CD4-positive, alpha-beta T cell treated with Interleukin-12 subunit alpha and Interleukin-12 subunit beta, for 1 hour (primary cell): ENCODE measurements around the gene CTDSP2.

Experiments
- DNase-seq: peaks from one replicate; pipeline ENCODE4 v3.0.0-alpha.2; 2020

CTDSP2 gene

DNA sequence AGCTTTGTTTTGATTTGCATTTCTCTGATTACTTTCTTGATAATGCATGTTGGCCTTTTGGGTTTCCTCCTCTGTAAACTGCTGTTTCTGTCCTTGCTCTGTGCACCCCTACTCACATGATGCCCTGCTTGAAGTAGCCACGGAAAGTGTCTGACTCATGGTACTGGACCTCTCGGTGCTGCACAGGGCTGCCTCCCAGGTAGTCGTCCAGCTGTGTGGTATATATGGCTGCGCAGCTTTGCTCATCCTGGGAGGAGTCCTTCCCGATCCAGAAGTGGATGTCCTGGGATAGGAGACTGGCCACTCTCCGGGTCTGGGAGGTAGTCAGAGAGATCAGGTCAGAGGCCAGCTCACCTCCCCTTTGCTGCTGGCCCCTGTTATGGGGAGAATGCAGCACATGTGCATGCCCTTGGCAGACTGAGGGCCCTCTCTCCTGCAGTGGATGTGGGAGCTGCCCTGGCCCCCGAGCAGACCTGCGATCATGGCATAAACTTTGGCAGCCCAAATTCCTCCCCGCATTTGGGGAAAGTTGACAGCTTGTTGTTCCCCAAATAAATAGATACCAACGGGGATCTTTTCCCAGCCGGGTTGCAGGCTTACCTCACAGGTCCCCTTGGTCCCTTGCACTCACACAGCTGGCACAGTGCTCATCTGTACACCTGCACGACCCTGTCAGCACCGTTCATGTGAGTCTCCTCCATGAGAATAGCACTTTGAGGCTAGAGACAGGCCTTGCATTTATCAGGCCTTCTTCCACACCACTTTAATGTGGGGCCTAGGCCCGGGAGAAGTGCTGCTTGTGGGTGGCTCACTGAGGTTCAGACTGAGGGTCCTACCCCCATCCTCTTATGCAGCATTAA is 33.2 kb downstream of the CTDSP2 start:
- no peak for DNase-seq

DNA sequence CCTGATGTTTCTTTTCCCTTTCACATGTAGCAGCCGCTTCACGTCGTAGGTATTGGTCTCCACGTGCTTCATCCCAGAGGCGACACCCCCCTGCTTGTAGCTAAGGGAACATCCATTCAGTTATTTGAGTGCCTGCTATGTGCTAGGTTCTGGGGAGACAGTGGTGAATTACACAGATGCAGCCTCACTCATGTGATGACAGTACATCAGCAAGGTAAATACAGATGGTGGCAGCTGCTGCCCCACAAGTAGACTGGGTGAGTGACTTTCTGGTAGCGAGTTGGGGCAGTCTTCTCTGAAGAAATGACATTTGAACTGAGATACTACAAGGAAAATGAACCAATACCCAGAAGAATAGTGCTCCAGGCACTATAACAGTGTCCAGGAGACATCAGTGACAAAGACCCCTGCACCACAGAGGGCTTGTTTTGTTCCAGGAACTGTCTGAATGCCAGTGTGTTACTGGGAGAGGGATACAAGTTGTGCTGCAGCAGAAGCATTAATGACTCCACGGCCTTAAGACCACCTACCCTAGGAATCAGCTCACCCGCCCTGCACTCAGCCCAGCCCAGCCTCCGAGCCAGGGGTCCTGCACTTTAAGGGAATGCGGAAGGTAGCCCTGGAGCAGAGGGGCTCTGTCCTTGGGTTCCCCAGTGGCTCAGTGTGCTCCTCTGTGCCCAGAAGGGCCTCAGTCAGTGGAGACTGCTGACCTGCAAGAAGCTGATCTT is 35.3 kb downstream of the CTDSP2 start:
- DNase-seq: no peak

DNA sequence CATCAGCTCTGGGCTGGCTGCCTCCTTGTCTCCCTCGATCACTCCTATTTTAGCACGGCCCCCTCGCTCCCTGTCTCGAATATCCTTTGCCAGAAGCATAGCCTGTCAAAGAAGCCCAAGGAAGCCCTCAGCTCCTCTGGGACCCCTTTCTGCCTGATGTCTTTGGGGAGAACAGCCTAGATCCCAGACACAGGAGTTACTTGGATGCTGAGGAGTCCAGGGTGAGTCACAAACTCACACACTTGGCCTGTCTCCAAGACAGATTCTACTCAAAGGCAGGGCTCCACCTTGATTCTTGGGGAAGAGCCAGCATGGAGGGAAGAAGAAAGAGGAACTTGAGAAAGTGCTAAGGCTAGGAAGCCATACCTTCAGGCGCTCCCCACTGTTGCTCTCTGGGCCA is 36.1 kb downstream of the CTDSP2 start:
- no peak for DNase-seq

DNA sequence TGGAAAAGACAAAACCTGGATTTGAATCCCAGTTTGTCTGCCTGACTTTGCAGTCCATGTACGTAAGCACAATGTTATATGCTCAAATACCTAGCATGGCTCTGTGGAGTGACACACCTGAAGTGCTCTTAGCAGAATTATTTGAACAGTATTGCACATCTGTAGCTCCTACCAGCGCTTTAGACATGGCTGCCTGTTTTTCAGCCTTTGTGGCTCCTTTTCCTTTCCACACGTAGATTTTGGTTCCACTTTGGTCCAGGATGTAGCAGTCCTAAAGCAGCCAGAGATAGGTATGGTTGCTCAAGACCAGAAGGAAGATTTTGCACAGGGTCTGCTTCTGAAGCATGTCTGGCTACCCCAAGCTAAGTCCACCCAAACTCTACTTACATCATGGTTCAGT is 37.1 kb downstream of the CTDSP2 start:
- DNase-seq: no peak

DNA sequence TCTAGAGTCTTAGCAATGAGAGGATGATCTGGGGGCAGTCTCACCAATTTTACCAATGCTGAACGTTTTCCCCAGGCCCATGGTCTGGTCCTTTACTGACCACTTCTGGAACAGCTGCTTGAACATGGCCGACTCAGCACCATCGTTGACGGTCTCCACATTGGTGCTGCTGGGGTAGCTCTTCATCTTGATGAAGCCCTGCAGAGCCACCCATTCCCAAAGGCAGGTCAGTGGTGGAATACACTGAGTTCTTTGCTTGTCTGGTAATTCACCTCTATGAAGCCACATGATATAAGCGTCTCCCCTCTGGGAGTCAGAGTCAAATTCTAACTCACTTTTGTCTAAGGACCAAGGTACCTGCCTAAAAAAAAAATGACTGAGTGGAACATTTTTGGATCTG is 38.2 kb downstream of the CTDSP2 start:
- DNase-seq: no peak

DNA sequence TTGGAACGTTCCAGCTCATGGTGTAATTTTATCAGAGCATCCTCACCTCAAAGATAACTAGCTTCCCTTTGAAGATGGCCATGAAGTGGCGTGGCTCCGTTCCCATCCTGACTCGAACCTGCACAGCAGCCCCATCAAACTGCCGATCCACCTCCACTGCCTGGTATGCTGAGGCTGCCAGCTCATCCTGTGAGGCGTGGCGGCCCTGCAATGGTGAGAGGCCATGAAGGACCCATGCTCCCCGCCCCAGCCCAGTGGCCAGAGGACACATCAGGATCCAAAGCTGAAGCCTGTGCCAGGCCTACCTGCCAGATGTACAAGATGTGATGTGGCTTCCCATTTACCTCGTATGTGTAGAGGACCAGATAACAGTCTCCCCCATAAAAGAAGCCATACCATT is 39.2 kb downstream of the CTDSP2 start:
- DNase-seq: no peak

DNA sequence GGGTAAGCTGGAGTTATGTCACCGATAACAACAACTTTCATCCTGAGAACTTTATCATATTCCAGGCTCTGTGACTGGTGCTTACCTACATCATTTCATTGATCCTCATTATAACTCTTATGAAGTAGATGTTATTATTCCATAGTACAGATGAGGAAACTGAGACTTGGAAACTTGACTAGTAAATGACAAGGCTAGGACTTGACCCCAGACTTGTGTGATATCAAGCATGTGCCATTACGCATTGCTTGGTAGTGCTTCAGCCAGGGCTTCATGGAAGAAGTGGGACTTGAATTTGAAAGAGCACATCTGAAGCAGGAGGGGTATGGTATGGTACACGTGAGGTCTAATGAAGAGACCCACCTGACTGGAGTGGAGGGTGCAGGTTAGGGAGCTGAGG is 39.9 kb downstream of the CTDSP2 start:
- no peak for DNase-seq

DNA sequence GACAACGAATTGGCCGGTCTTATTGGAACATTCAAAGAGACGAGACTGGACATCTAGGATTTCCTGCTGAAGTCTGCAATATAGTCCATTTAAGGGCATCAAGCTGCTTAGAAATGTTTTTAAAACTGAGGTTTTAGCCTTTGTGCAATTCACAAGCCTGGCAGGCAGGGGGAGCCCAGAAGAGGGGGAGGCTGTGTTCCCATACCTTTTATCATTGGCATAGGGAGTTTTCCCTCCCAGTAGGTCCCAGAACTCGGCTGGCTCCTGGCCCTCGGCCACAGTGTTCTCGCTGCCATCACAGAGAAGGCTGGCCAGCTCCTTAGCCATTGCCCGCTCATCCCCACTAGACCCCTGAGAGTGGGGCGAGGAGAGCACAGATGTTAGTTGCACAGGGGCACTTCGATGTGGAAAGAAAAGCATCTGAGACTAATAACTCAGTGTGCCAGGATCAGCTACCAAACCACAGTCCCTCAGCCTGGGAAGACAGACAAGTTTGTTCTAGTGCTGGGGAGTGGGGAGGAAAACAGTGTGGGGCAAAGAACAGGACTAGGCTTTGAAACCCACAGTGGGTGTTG is 43.1 kb downstream of the CTDSP2 start:
- peak; percentile 37 for DNase-seq

DNA sequence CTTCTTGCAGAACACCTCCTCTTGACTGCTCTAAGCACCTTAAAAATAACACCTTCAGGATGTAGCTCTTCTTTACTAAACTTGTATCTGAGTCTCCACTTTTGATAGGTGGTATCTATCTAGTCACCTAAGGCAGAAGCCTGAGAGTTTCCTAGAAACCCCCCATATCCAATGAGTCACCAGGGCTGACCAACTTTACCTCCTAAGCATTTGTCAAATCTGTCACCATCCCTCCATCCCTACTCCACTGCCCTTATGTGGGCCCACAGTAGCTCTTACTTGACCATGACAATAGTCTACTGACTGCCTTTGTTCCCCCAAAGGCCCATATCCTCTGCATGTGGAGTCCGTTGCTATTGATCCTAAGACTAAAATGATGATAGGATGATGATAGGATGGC is 43.9 kb downstream of the CTDSP2 start:
- DNase-seq: no peak

DNA sequence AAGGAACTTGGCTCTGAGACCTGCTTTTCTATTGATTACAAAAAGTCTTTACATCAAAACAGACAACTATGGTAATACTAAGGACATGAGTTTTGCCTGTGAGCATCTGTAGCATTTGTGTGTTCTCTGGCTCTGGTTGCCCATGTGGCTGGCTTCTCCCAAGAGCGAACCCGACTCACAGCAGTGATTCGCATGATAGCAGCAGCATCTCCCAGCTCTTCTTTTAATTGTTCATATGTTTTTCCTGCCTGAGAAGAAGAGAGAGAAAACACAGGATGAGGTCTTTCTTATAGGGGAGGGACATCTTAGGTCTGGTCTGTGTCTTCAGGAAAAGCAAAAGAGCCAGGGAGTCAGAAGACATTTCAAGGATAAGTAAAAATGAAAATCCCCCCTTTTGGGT is 45.6 kb downstream of the CTDSP2 start:
- no peak for DNase-seq

DNA sequence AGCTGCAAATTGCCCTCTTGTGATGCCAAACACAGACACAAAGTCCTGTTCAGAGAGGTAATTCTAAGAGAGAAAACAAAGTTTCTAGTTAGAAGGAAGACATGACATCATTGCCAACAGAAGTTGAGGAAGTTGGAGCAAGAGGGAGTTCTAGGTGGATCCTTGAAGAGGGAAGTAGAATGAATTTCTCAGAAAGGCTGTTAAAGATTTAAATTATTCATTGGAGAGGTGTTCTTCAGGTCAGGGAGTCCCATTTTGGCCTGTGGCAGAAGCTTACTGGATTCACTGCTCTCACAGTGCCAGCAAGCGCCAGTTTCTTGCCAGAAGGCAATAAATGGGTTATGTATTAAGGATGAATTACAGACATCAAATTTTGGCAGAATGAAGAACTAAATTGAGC is 48.6 kb downstream of the CTDSP2 start:
- no peak for DNase-seq

DNA sequence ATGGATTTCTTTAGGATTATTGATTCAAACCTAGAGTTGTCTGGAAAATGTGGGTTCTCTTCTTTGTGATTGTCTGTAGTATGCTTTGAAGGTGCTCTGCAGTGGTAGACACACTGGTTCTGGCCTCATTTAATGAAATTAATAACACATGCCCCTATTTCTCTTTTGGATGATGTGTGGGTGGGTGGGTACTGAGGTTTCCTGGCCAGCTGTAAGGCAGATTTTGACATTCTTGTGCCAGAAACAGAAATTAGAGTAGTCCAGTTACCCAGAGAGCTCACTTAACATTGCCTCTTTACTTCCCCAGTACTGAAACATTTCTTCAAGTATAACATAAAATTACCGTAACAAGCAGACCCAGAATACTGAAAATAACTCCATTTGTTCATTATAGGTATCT is 49.5 kb downstream of the CTDSP2 start:
- DNase-seq: no peak

DNA sequence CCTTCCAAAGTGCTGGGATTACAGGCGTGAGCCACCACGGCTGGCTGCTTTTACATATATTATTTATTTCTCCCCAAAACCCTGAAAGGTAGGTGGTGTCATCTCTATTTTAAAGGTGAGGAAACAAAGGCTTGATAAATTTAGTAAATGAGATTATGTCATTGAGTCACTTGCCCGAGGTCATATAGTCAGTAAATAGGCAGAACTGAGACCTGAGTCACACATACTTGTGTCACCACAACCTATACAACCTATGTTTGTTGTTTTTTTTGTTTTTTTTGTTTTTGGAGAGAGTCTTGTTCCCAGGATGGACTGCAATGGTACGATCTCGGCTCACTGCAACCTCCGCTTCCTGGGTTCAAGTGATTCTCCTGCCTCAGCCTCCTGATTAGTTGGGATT is 51.2 kb downstream of the CTDSP2 start:
- DNase-seq: no peak

DNA sequence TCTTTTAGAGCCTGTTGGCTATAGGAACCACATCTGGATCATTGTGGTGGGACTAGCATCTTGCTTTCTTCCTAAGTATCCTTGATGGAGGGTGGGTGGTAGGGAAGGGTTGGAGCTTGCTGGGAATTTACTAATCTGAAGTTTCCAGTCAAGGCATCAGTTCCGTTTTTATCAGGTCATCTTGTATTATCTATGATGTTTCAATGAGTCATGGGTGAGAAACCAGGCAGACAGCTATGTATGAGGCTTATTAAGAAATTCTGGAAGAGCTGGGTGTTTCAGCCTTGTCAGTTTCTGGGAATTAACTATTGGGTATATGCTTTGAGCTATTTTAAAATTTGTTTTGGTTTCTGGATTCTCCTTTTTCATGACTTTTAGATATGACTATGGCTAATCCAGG is 52.6 kb downstream of the CTDSP2 start:
- no peak for DNase-seq

DNA sequence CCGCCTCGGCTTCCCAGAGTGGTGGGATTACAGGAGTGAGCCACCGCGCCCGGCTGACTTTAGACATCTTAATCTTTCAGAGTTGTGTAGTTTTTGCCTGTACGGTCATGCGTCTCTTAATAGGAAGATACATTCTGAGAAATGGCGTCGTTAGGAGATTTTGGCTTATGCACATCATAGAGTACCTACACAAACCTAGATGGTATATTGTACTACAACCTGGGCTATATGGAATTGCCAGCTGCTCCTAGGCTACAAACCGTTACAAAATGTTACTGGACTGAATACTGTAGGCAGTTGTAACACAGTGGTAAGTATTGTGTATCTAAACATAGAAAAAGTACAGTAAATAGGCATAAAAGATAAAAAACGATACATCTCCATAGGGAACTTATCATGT is 62.7 kb downstream of the CTDSP2 start:
- no peak for DNase-seq

DNA sequence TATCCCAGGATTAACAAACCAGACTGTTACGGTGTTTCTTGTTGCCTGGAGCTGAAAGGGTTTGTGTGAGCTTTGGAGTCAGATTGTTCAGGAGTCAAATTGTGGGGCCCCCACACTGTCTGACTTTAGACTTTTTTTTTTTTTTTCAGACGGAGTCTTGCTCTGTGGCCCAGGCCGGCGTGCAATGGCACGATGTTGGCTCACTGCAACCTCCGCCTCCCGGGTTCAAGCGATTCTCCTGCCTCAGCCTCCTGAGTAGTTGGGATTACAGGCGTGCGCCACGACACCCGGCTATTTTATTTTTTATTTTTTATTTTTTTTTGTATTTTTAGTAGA is 63.1 kb downstream of the CTDSP2 start:
- no peak for DNase-seq

DNA sequence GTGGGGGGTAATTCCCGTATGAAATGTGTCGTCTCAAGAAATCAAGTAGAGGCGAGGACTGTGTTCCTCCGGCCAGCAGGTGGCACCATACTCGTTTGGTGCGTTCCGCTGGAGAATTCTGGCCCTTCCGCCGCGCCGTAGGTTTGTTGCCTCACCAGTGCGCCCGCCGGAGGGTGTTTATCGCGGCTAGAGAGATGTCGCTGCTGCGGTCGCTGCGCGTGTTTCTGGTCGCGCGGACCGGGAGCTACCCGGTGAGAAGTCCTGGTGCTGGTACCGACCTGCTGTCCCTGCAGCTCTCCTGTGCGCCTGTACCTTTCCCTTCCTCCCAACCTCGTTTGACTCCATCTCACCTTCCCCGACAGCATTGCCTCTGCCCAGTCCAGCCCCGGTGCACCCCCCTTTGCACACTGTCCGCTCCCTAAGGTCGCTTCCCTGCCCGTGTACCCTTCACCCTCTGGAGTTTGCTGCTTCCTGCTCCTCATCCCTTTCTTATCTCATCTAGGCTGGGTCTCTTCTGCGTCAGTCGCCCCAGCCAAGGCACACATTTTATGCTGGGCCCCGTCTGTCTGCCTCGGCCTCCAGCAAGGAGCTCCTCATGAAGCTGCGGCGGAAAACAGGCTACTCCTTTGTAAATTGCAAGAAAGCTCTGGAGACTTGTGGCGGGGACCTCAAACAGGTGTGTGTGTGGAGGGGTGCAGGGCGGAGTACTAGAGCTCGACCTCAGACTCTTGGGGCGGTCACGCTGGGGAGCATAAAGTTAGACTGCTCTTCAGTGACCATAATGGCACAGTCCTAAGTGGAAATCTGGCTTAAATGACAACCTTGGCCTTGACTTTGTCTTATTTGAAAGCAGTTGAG is 63.7 kb downstream of the CTDSP2 start, which contains the start of gene TSFM:
Gene TSFM, plus strand, starts transcription at position 180 of the 858 bp plus-strand sequence. Its CDS starts 15 bp downstream, at position 195.
- peak; percentile 97 for DNase-seq

DNA sequence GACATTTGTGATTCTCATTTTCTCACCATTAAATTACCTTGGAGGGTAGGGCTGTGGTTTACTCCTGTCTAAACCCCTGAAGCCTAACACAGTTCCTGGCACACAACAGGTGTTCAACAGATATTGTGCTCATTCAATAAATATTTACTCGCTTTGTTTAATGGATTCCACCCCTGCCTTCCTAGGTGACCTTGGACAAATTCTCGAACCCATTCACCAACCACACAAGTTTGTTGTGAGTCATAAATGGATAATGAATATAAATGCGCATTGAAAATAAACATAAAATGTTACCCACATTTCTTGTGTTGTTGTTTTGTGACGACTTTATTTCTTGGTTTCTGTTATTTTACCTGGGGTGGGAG is 64.3 kb downstream of the CTDSP2 start:
- DNase-seq: no peak

DNA sequence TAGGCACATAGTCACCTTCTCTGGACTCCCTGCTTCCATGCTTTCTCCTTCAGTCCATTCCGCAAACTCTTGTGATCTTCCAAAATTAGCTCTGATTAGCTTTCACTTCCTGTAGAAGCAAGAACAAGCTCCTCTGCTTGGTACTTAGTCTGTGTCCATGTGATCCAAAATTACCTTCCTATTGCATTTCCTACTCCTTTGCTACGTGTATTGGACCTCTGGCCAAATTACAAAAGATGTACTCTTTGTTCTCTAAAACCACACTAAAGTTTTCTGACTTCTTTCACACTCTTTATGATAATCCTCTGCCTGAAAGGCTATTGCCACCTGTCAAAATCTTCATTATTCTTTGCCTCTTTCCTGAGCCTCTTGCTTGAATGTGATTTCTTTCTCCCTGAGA is 64.7 kb downstream of the CTDSP2 start:
- no peak for DNase-seq

DNA sequence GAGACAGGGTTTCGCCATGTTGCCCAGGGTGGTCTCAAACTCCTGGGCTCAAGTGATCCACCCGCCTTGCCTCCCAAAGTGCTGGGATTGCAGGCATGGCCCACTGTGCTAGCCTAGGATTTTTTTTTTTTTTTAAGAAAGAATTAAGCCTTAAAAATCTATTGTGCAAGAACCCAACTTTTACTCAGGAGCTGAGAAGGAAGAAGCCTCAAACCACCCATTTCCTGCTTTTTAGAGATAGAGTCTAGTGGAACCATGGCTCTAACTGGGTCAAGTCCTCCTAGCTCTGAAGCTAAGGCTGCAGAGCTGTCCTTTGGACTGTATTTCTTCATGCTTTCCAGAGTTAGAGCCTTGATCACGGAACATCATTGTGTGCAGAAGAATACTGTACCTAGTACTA is 65.3 kb downstream of the CTDSP2 start:
- no peak for DNase-seq

DNA sequence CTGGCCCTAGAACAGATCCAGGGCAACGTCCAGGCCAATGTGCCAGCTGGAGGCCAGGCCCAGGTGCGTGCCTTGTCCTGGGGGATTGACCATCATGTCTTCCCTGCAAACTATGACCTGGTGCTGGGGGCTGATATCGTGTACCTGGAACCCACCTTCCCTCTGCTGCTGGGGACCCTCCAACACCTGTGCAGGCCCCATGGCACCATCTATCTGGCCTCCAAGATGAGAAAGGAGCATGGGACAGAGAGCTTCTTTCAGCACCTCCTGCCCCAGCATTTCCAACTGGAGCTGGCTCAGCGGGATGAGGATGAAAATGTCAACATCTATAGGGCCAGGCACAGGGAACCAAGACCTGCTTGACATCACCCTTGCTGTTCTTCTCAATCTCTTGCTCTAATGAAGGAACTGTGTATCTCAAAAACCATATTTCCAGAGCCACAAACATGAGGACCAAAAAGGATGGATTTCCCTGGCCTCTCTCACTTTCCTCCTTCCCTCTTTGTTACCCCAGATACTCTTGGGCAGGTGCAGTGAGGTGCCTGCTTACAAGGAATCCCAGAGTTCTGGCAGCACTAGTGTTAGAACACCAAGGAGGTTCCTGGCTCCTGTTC is 66.1 kb downstream of the CTDSP2 start:
- DNase-seq: no peak

DNA sequence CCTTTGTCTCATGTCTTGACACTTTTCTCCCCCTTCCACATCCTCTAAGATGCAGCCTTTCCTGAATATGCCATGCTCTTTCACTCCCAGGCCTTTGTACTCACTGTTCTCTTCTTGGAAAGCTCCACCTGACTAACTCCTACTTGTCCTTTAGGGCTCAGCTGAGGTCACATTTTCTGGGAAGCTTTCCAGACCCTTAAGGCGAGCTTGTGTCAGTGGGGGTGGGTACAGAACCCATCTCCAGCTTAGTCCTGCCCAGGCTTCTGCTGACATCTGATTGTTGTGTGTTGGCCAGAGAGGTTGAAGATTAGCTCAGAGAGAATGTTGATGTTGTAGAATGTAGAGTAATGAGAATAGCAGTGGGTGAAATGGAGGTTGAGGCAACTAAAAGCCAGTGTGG is 66.8 kb downstream of the CTDSP2 start:
- no peak for DNase-seq

DNA sequence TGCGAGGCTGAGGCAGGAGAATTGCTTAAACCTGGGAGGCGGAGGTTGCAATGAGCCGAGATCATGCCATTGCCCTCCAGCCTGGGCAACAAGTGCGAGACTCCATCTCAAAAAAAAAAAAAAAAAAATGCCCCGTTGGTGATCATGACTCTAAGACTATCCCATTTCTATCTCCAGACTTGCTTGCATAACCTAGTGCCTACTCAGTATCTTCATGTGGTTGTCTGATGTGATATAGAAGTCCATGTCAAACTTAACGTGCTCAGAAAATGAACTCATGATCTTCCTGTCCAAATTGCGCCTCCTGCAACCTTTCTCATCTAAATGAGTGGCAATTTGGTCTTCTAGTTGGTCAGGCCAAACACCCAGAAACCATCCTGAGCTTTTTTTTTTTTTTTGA is 68.6 kb downstream of the CTDSP2 start:
- no peak for DNase-seq
